Activated T-helper 17 cell treated with anti-CD3 and anti-CD28 coated beads, Interleukin-2, amount 50 U/mL, for 72 hours (primary cell): ENCODE data around the gene ARL15. TPM values are rescaled to one million over a fixed set of nuclear protein-coding genes. Genes with fewer than 3 reads are reported as not detected.

Experiments used
- ATAC-seq: fragments of 150-1000 bp; cut with Tn5 transposase; replicated peaks from 2 replicates; pipeline ENCODE4 v1.10.0; 2021; ENCODE audit warnings: mild to moderate bottlenecking, moderate library complexity
- H3K27ac Mint-ChIP-seq: one replicate; pipeline ENCODE4 v1.8.0; 2022; ENCODE audit warnings: mixed read lengths
- H3K27me3 Mint-ChIP-seq: one replicate; pipeline ENCODE4 v1.8.0; 2022; ENCODE audit warnings: mixed read lengths
- H3K36me3 Mint-ChIP-seq: one replicate; pipeline ENCODE4 v1.8.0; 2022; ENCODE audit warnings: low read depth, mild to moderate bottlenecking, mixed read lengths
- H3K4me1 Mint-ChIP-seq: one replicate; pipeline ENCODE4 v1.8.0; 2022; ENCODE audit warnings: mixed read lengths
- H3K4me3 Mint-ChIP-seq: one replicate; pipeline ENCODE4 v1.8.0; 2022; ENCODE audit warnings: mild to moderate bottlenecking, mixed read lengths
- H3K9me3 Mint-ChIP-seq: one replicate; pipeline ENCODE4 v1.8.0; 2022; ENCODE audit warnings: mixed read lengths
- total RNA-seq, 2 donors: library from RNA; stranded (reverse); gene quantifications; one replicate each; pipeline ENCODE4 v1.2.3, GENCODE V29; 2022

ARL15 gene
- total RNA-seq, 2 donors from 2014 or later, result 6.8 to 8.3 TPM

GRCh38 chr5:54205453-54205852, 104.9 kb downstream of the ARL15 start:
- H3K27me3 Mint-ChIP-seq, result no peaks in the 10 kb centered on the region
- no peaks in the 10 kb centered on the region for H3K36me3 Mint-ChIP-seq
- no peak overlapping the region for H3K4me3 Mint-ChIP-seq
- no peak for ATAC-seq
- no peak overlapping the region for H3K27ac Mint-ChIP-seq
- peaks cover 8% of the 10 kb centered on the region for H3K9me3 Mint-ChIP-seq
- peaks cover 6% of the 10 kb centered on the region for H3K4me1 Mint-ChIP-seq

GRCh38 chr5:54197018-54197417, 113.4 kb downstream of the ARL15 start:
- no peak for ATAC-seq
- Mint-ChIP-seq H3K27ac (no peak overlapping the region), H3K4me1 (no peaks in the 10 kb centered on the region), H3K36me3 (no peaks in the 10 kb centered on the region), H3K9me3 (peaks cover 8% of the 10 kb centered on the region), H3K27me3 (no peaks in the 10 kb centered on the region), H3K4me3 (no peak overlapping the region)

GRCh38 chr5:54195701-54196100, 114.7 kb downstream of the ARL15 start:
- H3K4me1 Mint-ChIP-seq, result no peaks in the 10 kb centered on the region
- no peak overlapping the region for H3K4me3 Mint-ChIP-seq
- H3K27ac Mint-ChIP-seq, result no peak overlapping the region
- ATAC-seq, result no peak
- no peaks in the 10 kb centered on the region for H3K36me3 Mint-ChIP-seq
- no peaks in the 10 kb centered on the region for H3K9me3 Mint-ChIP-seq
- H3K27me3 Mint-ChIP-seq, result no peaks in the 10 kb centered on the region

- Mint-ChIP-seq H3K4me1 (no peaks in the 10 kb centered on the region), H3K36me3 (no peaks in the 10 kb centered on the region), H3K9me3 (no peaks in the 10 kb centered on the region), H3K27ac (no peak overlapping the region), H3K27me3 (no peaks in the 10 kb centered on the region), H3K4me3 (no peak overlapping the region)
- no peak for ATAC-seq
Measured at GRCh38 chr5:54194318-54194717, 116.1 kb downstream of the ARL15 start.

GRCh38 chr5:54187694-54188093, 122.7 kb downstream of the ARL15 start:
- H3K36me3 Mint-ChIP-seq, result no peaks in the 10 kb centered on the region
- H3K27me3 Mint-ChIP-seq, result no peaks in the 10 kb centered on the region
- ATAC-seq, result no peak
- H3K27ac Mint-ChIP-seq, result peak overlapping the region; percentile 44
- H3K4me3 Mint-ChIP-seq, result no peak overlapping the region
- peaks cover 4% of the 10 kb centered on the region for H3K4me1 Mint-ChIP-seq
- no peaks in the 10 kb centered on the region for H3K9me3 Mint-ChIP-seq

- Mint-ChIP-seq H3K9me3 (no peaks in the 10 kb centered on the region), H3K4me3 (no peak overlapping the region), H3K36me3 (no peaks in the 10 kb centered on the region), H3K4me1 (peaks cover 4% of the 10 kb centered on the region), H3K27ac (no peak overlapping the region), H3K27me3 (no peaks in the 10 kb centered on the region)
- no peak for ATAC-seq
Measured at GRCh38 chr5:54186912-54187445, 123.4 kb downstream of the ARL15 start.

GRCh38 chr5:54186108-54186507, 124.3 kb downstream of the ARL15 start:
- no peak for ATAC-seq
- no peaks in the 10 kb centered on the region for H3K9me3 Mint-ChIP-seq
- H3K27me3 Mint-ChIP-seq, result no peaks in the 10 kb centered on the region
- H3K27ac Mint-ChIP-seq, result no peak overlapping the region
- H3K36me3 Mint-ChIP-seq, result no peaks in the 10 kb centered on the region
- no peak overlapping the region for H3K4me3 Mint-ChIP-seq
- H3K4me1 Mint-ChIP-seq, result peaks cover 4% of the 10 kb centered on the region

- Mint-ChIP-seq H3K27ac (no peak overlapping the region), H3K4me3 (no peak overlapping the region), H3K9me3 (no peaks in the 10 kb centered on the region), H3K27me3 (no peaks in the 10 kb centered on the region), H3K36me3 (no peaks in the 10 kb centered on the region), H3K4me1 (peaks cover 4% of the 10 kb centered on the region)
- ATAC-seq, result no peak
Measured at GRCh38 chr5:54184806-54185205, 125.6 kb downstream of the ARL15 start.

- H3K4me3 Mint-ChIP-seq, result no peak overlapping the region
- no peaks in the 10 kb centered on the region for H3K36me3 Mint-ChIP-seq
- peaks cover 4% of the 10 kb centered on the region for H3K9me3 Mint-ChIP-seq
- H3K4me1 Mint-ChIP-seq, result peaks cover 13% of the 10 kb centered on the region
- no peak for ATAC-seq
- no peak overlapping the region for H3K27ac Mint-ChIP-seq
- H3K27me3 Mint-ChIP-seq, result no peaks in the 10 kb centered on the region
Measured at GRCh38 chr5:54180630-54181031, 129.7 kb downstream of the ARL15 start.

- Mint-ChIP-seq H3K4me3 (no peak overlapping the region), H3K27me3 (no peaks in the 10 kb centered on the region), H3K36me3 (no peaks in the 10 kb centered on the region), H3K4me1 (peaks cover 13% of the 10 kb centered on the region), H3K9me3 (peaks cover 9% of the 10 kb centered on the region), H3K27ac (no peak overlapping the region)
- ATAC-seq, result no peak
Measured at GRCh38 chr5:54178991-54179390, 131.4 kb downstream of the ARL15 start.

- Mint-ChIP-seq H3K27me3 (no peaks in the 10 kb centered on the region), H3K36me3 (no peaks in the 10 kb centered on the region), H3K4me3 (no peak overlapping the region), H3K9me3 (peaks cover 9% of the 10 kb centered on the region), H3K27ac (no peak overlapping the region), H3K4me1 (peaks cover 18% of the 10 kb centered on the region)
- no peak for ATAC-seq
Measured at GRCh38 chr5:54178207-54178606, 132.2 kb downstream of the ARL15 start.

- H3K4me3 Mint-ChIP-seq, result no peak overlapping the region
- H3K27ac Mint-ChIP-seq, result no peak overlapping the region
- H3K9me3 Mint-ChIP-seq, result peaks cover 9% of the 10 kb centered on the region
- H3K36me3 Mint-ChIP-seq, result no peaks in the 10 kb centered on the region
- no peaks in the 10 kb centered on the region for H3K27me3 Mint-ChIP-seq
- ATAC-seq, result no peak
- peaks cover 18% of the 10 kb centered on the region for H3K4me1 Mint-ChIP-seq
Measured at GRCh38 chr5:54177058-54177457, 133.3 kb downstream of the ARL15 start.

GRCh38 chr5:54176066-54176830, 134.1 kb downstream of the ARL15 start:
- peaks cover 18% of the 10 kb centered on the region for H3K4me1 Mint-ChIP-seq
- H3K36me3 Mint-ChIP-seq, result no peaks in the 10 kb centered on the region
- H3K9me3 Mint-ChIP-seq, result peaks cover 9% of the 10 kb centered on the region
- no peak overlapping the region for H3K4me3 Mint-ChIP-seq
- no peaks in the 10 kb centered on the region for H3K27me3 Mint-ChIP-seq
- H3K27ac Mint-ChIP-seq, result no peak overlapping the region
- ATAC-seq, result no peak

- H3K4me1 Mint-ChIP-seq, result peaks cover 17% of the 10 kb centered on the region
- H3K27ac Mint-ChIP-seq, result no peak overlapping the region
- no peak for ATAC-seq
- H3K36me3 Mint-ChIP-seq, result peaks cover 15% of the 10 kb centered on the region
- H3K27me3 Mint-ChIP-seq, result no peaks in the 10 kb centered on the region
- peaks cover 9% of the 10 kb centered on the region for H3K9me3 Mint-ChIP-seq
- H3K4me3 Mint-ChIP-seq, result no peak overlapping the region
Measured at GRCh38 chr5:54173251-54173650, 137.1 kb downstream of the ARL15 start.

GRCh38 chr5:54171645-54172384, 138.6 kb downstream of the ARL15 start:
- Mint-ChIP-seq H3K9me3 (peaks cover 9% of the 10 kb centered on the region), H3K4me1 (peaks cover 8% of the 10 kb centered on the region), H3K36me3 (peaks cover 29% of the 10 kb centered on the region), H3K27me3 (no peaks in the 10 kb centered on the region), H3K4me3 (no peak overlapping the region), H3K27ac (no peak overlapping the region)
- ATAC-seq, result no peak
